H1 (cell line): ENCODE results near the gene LRRN1. TPM values are rescaled to one million over a fixed set of nuclear protein-coding genes. Genes with fewer than 3 reads are reported as not detected.

ENCODE experiments used
- BRCA1 ChIP-seq: IDR thresholded peaks from 2 replicates; pipeline ENCODE4 v1.6.1; 2012; ENCODE audit warnings: low read depth, low read length, improper control_type of control experiment
- TBP ChIP-seq: IDR thresholded peaks from 2 replicates; pipeline ENCODE4 v1.6.1; 2011; ENCODE audit warnings: low read depth, low read length, improper control_type of control experiment
- USF2 ChIP-seq: IDR thresholded peaks from 2 replicates; pipeline ENCODE4 v1.6.1; 2011; ENCODE audit warnings: low read length, improper control_type of control experiment
- polyA plus RNA-seq, 7 experiments: library from polyadenylated mRNA; depleted of rRNA in 3 of 7; stranded (reverse) in 5 of 7; unstranded in 2 of 7; fragments of >200 nt in 5 of 7; fragments of 200-250 nt in 2 of 7; gene quantifications; 1 replicate in 5 of 7; 2 replicates in 1 of 7; 4 replicates in 1 of 7; pipeline versions ENCODE4 v1.2.1 to v1.2.3, GENCODE V29; 2011 to 2013; ENCODE audit warnings: missing spikeins in 2 of 7, mixed read lengths in 2 of 7
- total RNA-seq: library from RNA; stranded (reverse); fragmentation: NEBNext Ultra II Directional; extraction: Animal tissue kit (Norgen Biotek cat#: 25700); gene quantifications from 2 replicates; pipeline ENCODE4 v1.2.1, GENCODE V29; 2021
- TF ChIP-seq, protein P1 (sequence below): IDR thresholded peaks from 2 replicates; pipeline ENCODE4 v1.6.1; 2011; ENCODE audit warnings: low read depth, mild to moderate bottlenecking, low read length; ENCODE audit not compliant: insufficient read depth

Gene LRRN1
- total and polyA plus RNA-seq, 2 of the 8 experiments (the other 6 are each of a cell fraction or from before 2014, with no cell fraction given), result 159 to 199 TPM

DNA sequence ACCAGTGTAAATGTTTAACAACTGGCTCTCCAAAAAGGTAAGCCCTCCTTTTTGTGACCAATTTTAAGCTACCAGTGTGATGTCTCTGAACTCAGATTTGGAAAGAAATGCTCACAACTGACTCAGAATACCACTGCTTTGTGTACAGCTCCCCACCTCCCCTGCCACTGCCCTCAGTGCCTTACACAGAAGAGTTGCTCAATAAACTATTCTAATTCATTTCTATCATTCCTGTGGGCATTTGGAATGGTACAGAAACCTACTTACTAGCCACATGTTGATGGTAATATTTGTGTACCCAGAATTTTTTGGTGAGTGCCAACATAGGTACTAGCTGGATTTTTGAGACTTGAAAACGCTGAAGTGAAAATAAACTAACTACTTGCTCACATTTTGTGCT, 16.0 kb downstream of the LRRN1 start (continued):
- TF ChIP-seq, protein P1, sequence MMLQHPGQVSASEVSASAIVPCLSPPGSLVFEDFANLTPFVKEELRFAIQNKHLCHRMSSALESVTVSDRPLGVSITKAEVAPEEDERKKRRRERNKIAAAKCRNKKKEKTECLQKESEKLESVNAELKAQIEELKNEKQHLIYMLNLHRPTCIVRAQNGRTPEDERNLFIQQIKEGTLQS, result no peak
- TF ChIP-seq TBP (no peak), USF2 (no peak), BRCA1 (no peak)
- TF ChIP-seq, all 59 proteins: peak for 0
